Measurements from ENCODE around the gene ASF1A. TPM values are rescaled to one million over a fixed set of nuclear protein-coding genes. Genes with fewer than 3 reads are reported as not detected.

ASF1A gene
- total and polyA plus RNA-seq, 3 donors from 2014 or later, result 11.1 to 16.6 (median 13.0) TPM

DNA sequence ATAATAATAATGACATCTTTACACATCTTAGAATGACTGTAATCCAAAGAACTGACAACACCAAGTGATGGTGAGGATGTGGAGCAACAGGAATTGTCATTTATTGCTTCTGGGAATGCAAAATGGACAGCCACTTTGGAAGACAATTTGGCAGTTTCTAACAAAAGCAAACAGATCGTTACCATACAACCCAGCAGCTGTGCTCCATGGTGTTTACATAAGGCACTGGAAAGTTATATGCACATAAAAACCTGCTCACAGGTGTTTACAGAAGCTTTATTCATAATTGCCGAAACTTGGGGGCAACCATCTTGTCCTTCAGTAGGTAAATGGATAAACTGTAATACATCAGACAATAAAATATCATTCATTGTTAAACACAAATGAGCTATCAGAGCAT is 18.3 kb upstream of the ASF1A start:
- no peak for TF ChIP-seq POLR2A (IDR thresholded peaks at IDR 0.05)
- TF ChIP-seq, protein P1, sequence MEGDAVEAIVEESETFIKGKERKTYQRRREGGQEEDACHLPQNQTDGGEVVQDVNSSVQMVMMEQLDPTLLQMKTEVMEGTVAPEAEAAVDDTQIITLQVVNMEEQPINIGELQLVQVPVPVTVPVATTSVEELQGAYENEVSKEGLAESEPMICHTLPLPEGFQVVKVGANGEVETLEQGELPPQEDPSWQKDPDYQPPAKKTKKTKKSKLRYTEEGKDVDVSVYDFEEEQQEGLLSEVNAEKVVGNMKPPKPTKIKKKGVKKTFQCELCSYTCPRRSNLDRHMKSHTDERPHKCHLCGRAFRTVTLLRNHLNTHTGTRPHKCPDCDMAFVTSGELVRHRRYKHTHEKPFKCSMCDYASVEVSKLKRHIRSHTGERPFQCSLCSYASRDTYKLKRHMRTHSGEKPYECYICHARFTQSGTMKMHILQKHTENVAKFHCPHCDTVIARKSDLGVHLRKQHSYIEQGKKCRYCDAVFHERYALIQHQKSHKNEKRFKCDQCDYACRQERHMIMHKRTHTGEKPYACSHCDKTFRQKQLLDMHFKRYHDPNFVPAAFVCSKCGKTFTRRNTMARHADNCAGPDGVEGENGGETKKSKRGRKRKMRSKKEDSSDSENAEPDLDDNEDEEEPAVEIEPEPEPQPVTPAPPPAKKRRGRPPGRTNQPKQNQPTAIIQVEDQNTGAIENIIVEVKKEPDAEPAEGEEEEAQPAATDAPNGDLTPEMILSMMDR (IDR thresholded peaks at IDR 0.05), result no peak
- no peak overlapping the region for H3K27ac ChIP-seq
- intact Hi-C loops (cut with DNase I; ENCODE audit: low total_unique reads), result no loop called here
- no peaks in the 10 kb centered on the region for H3K27me3 ChIP-seq
- H3K4me1 ChIP-seq, result no peaks in the 10 kb centered on the region
- H3K4me3 ChIP-seq, result no peak overlapping the region
- no peak for DNase-seq
- WGBS, 2 donors, result 89 to 92% methylated on average over 2 of the region's 2 CpGs
- H3K36me3 ChIP-seq (ENCODE audit: low read depth, missing control alignments), result no peaks in the 10 kb centered on the region
- no peaks in the 10 kb centered on the region for H3K9me3 ChIP-seq

DNA sequence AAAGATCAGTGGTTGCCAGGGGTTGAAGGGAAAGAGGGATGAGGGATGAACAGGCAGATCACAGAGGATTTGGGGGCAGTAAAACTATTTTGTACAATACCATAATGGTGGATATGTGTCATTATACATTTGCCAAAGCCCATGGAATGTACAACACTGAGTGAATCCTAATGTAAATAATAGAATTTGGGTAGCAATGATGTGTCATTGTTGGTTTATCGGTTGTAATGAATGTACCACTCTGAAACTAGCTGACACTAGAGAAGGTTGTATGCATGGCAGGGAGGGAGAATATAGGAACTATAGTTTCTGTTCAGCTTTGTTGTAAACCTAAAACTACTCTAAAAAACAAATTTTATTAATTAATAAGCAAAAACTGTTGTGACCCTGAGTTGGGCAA is 17.8 kb upstream of the ASF1A start:
- Histone ChIP-seq H3K9me3 (no peaks in the 10 kb centered on the region), H3K4me1 (no peaks in the 10 kb centered on the region), H3K27ac (no peak overlapping the region), H3K4me3 (no peak overlapping the region), H3K27me3 (no peaks in the 10 kb centered on the region), H3K36me3 (ENCODE audit: low read depth, missing control alignments) (no peaks in the 10 kb centered on the region)
- intact Hi-C loops (cut with DNase I; ENCODE audit: low total_unique reads), result no loop called here
- TF ChIP-seq, protein P1 (IDR thresholded peaks at IDR 0.05), result no peak
- TF ChIP-seq POLR2A (IDR thresholded peaks at IDR 0.05), result no peak
- DNase-seq, result no peak
- WGBS, 2 donors, result 89 to 90% methylated on average over 1 of the region's 1 CpG

DNA sequence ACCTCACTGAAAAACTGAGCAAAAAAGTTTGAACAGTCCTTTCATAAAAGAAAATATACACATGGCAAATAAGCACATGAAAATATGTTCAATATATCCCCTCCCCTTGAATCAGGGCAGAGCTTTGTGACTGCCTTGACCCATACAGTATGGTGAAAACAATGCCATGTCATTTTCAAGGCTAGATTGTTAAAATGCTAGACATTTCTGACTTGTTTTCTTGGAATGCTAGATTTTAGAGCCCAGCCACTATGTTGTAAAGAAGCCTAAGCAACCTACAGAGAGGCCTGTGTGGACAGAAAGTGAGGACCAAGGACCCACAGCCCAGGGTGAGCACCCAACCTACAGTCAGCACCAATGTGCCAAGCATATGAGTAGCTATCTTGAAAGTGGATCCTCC is 17.1 kb upstream of the ASF1A start:
- H3K36me3 ChIP-seq (ENCODE audit: low read depth, missing control alignments), result no peaks in the 10 kb centered on the region
- H3K4me1 ChIP-seq, result no peaks in the 10 kb centered on the region
- no peak for DNase-seq
- H3K9me3 ChIP-seq, result no peaks in the 10 kb centered on the region
- no peak for TF ChIP-seq POLR2A (IDR thresholded peaks at IDR 0.05)
- TF ChIP-seq, protein P1 (IDR thresholded peaks at IDR 0.05), result no peak
- H3K4me3 ChIP-seq, result no peak overlapping the region
- intact Hi-C loops (cut with DNase I; ENCODE audit: low total_unique reads), result no loop called here
- no peaks in the 10 kb centered on the region for H3K27me3 ChIP-seq
- no peak overlapping the region for H3K27ac ChIP-seq

DNA sequence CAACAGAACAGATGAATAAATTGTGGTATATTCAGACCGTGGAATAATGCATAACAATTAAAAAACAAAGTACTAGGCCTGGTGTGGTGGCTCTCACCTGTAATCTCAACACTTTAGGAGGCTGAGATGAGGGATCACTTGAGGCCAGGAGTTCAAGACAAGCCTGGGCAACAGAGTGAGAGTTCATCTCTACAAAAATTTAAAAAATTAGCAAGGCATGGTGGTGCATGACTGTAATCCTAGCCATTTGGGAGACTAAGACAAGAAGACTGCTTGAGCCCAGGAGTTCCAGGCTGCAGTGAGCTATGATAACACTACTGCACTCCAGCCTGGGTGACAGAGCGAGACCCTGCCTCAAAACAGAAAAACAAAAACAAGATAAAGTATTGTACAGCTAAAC is 16.1 kb upstream of the ASF1A start:
- WGBS, 2 donors, result 90% methylated on average over 2 of the region's 2 CpGs
- intact Hi-C loops (cut with DNase I; ENCODE audit: low total_unique reads), result no loop called here

More for the DNA sequence above, 16.1 kb upstream of the ASF1A start:
- Histone ChIP-seq H3K4me3 (no peak overlapping the region), H3K27ac (no peak overlapping the region), H3K27me3 (no peaks in the 10 kb centered on the region), H3K4me1 (no peaks in the 10 kb centered on the region), H3K9me3 (no peaks in the 10 kb centered on the region), H3K36me3 (ENCODE audit: low read depth, missing control alignments) (no peaks in the 10 kb centered on the region)
- DNase-seq, result no peak
- TF ChIP-seq, protein P1 (IDR thresholded peaks at IDR 0.05), result no peak
- no peak for TF ChIP-seq POLR2A (IDR thresholded peaks at IDR 0.05)

Data from testis (tissue), 3 donors.